Epidermal melanocyte (primary cell): ENCODE measurements around the gene CRYBG1.
"Not testable (repeated sequence)": the region's sequence is repeated elsewhere in the genome, so short reads cannot be mapped to it uniquely, and the experiment has no call there.

Experiments used
- DNase-seq: peaks from one replicate; pipeline ENCODE4 v3.0.0; 2011; ENCODE audit warnings: low spot score; ENCODE audit not compliant: insufficient read length

CRYBG1 gene

GRCh38 chr6:106372838-106373501 lies 12.5 kb downstream of the CRYBG1 start:
- DNase-seq, result no peak

GRCh38 chr6:106373502-106374239 lies 13.2 kb downstream of the CRYBG1 start:
- DNase-seq, result no peak

DNA sequence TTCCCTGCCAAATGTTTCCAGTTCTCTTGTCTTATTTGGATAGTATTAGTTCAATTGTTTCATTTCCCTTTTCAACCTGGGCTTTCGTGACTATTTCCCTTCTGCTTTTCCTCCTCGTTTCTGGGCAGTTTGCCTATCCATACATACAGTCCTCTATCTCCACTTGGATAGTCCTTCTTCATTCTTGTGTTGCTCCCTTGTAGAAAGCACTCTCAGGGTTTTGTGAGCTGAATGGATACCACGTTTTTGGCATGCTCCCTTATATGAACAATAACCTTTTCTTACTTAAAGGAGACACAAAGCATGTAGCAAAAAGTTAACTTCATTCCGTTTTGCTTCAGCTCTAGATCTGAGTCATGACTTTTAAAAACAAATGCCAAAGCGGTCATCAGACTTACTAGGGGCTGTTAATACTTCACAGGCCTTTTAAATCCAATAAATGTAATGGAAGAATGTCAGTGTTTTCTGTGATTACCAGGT lies 16.6 kb downstream of the CRYBG1 start:
- no peak for DNase-seq

- no peak for DNase-seq
Measured at GRCh38 chr6:106379951-106380350, 19.4 kb downstream of the CRYBG1 start.

DNA sequence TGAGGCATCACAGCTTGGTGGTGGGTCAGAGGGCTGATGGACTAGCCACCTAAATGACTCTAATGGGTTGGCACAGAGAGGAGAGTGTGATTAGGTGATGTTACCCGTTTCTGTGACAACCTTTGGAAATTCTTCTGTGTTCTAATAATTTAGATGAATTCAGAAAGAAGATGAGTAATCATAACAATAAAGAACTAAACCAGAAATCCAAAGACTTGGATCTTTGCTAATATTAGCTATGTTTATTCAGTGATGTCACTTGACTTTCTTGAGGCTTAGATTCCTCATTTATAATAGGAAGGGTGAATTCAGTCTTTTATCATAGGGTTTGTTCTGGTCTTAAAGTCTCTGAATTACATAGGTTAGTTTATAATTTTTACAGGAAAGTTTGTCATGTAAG lies 19.9 kb downstream of the CRYBG1 start:
- no peak for DNase-seq

- no peak for DNase-seq
Measured at GRCh38 chr6:106381223-106381622, 20.7 kb downstream of the CRYBG1 start.

GRCh38 chr6:106381881-106382280 lies 21.4 kb downstream of the CRYBG1 start:
- DNase-seq, result no peak

GRCh38 chr6:106383573-106383972 lies 23.1 kb downstream of the CRYBG1 start:
- DNase-seq, result no peak

GRCh38 chr6:106385530-106385929 lies 25.0 kb downstream of the CRYBG1 start:
- DNase-seq, result no peak

DNA sequence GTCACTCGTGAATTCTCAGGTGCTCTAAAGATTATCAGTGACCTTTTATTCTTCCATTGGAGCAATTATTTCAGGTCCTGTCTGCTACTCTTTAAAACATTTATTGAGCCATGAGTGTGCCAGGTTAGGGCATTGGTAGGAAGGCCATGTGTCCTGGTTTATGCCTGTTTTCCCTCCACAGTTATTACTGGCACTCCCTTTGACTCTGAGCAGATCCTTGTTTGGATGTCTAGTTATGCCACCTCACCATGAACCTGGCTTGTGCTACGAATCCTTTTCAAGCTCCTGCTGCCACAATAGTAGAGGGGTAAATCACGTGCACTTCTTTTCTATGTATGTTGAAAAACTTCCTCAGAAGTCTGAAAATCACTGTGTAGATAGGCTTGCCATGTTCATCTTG lies 27.4 kb downstream of the CRYBG1 start:
- no peak for DNase-seq

- peak; percentile 21 for DNase-seq
Measured at GRCh38 chr6:106390088-106390487, 29.6 kb downstream of the CRYBG1 start.

DNA sequence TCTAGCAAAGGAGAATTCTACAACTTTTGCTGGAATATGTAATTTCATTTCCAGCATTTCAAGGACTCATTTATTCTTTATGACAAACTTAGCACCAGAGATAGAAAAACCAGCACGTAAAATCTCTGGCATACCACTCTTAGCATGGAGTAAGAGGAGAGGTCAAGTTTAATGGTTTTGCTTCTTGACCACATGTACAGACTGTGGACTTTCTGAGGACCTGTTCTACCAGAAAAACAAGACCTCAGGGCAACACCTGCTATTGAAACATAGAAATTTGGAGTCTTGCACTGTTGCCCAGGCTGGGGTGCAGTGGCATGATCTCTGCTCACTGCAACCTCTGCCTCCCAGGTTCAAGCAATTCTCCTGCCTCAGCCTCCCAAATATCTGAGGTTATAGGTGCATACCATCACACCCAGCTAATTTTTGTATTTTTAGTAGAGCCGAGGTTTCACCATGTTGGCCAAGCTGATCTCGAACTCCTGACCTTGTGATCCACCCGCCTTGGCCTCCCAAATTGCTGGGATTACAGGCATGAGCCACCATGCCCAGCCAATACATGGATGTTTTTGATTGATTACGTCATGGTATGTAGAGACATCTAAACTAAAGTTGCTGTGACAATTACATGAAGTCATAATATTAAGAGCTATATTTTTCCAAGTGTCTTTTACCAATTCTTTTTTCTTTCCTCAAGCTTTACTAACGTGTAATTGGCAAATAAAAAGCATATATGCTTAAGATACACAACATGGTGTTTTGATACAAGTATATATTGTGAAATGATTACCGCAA lies 36.1 kb downstream of the CRYBG1 start:
- no peak for DNase-seq

DNA sequence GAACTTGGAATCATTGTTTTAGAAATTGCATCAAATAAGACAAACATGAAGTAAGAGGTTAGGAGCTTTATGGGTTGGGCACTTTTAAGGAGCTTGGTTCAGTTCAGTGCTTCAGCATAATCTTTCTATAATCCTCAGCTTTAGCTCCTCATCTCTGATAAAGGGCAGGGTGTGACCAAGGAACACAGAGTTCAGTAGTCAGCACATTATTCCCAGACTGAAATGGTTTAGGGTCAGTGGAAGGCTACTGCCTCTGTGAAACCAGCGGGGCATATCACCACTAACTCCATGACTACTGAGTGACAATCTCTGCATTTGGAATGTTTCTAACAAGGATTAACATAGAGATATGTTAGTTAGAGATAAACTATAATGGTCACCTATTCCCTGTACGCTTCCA lies 36.9 kb downstream of the CRYBG1 start:
- DNase-seq, result no peak

GRCh38 chr6:106398621-106399020 lies 38.1 kb downstream of the CRYBG1 start:
- DNase-seq, result no peak

DNA sequence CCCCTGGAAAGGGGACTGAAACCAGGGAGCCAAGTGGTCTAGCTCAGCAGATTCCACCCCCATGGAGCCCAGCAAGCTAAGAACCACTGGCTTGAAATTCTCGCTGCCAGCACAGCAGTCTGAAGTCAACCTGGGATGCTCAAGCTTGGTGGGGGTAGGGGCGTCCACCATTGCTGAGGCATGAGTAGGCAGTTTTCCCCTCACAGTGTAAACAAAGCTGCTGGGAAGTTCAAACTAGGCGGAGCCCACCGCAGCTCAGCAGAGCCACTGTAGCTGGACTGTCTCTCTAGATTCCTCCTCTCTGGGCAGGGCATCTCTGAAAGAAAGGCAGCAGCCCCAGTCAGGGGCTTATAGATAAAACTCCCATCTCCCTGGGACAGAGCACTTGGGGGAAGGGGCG lies 44.5 kb downstream of the CRYBG1 start:
- not testable (repeated sequence) for DNase-seq

- no peak for DNase-seq
Measured at GRCh38 chr6:106411056-106411455, 50.5 kb downstream of the CRYBG1 start.

- DNase-seq, result no peak
Measured at GRCh38 chr6:106411643-106412200, 51.2 kb downstream of the CRYBG1 start.

- DNase-seq, result no peak
Measured at GRCh38 chr6:106413016-106413415, 52.5 kb downstream of the CRYBG1 start.

- no peak for DNase-seq
Measured at GRCh38 chr6:106413722-106414121, 53.2 kb downstream of the CRYBG1 start.

DNA sequence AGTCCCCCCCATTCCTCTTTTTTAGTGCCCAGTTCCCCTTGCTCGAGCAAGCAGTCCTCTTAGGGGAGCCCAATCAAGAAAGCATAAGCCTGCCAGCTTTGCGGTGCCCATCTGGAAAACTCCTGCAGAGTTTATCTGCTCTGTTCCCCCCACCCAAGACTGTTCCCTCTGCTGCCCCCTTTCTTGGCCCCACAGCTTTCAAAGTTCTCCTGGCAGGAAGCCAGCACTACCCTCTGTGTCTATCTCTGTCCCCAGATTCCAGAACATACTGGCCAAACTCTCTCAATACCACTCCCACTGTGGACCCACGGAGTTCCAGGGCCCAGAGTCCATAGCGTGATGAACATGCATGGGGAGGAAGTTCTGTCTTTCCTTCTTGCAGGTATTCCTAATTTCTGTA lies 55.4 kb downstream of the CRYBG1 start:
- DNase-seq, result no peak

- DNase-seq, result no peak
Measured at GRCh38 chr6:106417572-106418147, 57.1 kb downstream of the CRYBG1 start.
